ENCODE data around the gene TMEM183A.

The TMEM183A gene

DNA sequence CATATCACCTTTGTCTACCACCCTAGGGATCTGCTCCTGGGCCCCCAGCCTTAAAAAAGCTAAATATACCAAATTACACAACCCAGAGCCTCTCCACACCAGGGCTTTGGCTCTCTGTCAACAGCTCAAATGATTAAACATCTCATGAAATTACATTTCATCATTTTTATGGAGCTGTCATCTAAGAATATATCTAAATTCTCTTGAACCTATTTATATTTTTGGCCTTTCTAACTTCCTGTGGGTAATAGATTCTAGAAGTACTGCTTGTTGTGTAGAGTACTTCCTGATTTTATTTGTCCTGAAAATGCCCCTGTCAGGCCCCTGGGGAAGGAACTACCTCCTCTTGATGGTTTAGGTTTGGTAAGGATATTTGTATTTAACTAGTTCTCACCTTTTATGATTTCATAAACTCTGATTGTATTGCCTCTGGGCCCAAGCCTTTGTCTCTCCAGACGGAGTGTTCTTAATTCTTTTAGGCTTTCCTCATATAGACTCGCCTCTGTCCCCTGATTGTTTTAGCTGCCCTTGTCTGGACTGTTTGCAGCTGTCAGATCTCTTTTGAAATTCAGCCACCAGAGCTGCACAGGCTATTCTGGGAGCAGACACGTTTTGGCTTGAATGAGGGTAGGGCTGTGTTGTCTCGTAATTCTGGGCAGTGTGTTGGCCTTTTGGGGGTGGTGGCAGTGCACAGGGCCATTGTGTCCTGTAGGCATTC, 62.0 kb downstream of the TMEM183A start:
- no peak for DNase-seq (ENCODE audit: low read depth)

DNA sequence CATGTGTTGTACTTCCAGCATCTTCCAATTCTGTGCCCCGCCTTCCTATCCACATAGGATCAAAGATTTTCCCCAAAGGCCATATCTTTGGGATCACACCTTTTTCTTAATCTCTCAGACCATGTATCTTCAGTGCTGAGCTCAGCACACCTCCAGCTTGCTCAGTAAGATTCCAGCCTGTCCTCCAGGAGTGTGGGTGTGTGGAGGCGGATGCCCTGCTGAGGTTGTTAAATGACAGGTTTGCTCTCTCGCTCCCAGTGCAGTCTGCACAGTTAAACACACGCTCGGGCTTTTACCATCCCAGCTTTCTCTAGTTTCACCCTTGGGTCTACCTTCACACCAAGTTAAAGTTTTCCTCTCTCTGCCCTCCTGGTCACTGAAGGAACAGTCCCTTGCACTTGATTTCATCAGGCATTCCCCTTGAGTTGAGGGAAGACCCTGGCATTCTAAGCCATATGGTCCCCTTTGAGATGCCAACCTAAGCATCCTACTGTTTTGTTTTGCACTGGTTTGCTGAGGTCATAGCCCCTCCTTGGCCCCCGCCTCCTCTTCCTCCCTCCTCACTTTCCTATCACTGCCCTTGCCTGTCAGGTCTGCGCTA, 64.9 kb downstream of the TMEM183A start:
- DNase-seq (ENCODE audit: low read depth), result no peak

DNA sequence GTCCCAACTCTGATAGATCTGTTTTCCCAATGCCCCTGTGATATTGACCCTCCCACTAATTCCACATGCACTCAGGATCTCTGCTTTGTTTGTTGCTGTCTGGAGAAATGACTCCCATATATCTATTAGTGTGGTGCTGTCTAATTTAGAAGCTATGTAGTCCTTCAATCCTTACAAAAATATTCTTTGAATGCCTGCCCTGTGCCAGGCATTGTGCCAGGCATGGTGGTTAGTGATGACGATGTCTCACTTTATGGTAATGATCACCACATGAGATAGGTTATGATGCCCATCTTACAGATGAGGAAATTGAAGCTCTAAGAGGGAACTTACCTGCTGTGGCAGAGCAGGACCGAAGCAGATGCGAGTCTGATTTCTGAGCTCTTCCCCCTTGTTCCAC, 65.7 kb downstream of the TMEM183A start:
- DNase-seq (ENCODE audit: low read depth), result no peak

DNA sequence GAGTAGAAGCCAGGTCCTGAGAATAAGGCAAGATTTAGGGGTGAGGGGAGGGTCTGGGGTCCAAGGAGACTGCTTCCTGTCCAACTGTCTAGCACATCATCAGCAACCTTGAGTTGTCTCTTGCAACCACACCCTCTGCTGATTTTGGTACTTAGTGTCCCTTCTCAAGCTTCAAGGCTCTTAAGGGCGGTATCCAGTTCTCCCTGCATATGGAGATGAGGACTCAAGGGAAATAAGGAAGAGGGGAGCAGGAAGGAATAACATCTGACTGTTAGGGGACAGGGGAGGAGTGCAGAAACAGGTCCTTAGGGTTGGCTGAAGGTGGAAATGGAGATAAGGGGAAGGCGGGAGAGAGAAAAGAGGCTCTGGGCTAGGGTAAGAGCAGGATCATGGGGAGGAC, 66.3 kb downstream of the TMEM183A start:
- DNase-seq (ENCODE audit: low read depth), result no peak

Data from T-helper 22 cell (primary cell).